Neural progenitor cell (in vitro differentiated cells): ENCODE data around the gene MIA2.
A peak's percentile ranks its signal among the peaks of the same experiment; 100 is the strongest.

Experiments
- CTCF ChIP-seq: fragments of 200-600 bp; sonication (generic); IDR thresholded peaks from 2 replicates; pipeline ENCODE4 v1.5.1; 2017; ENCODE audit warnings: antibody characterized with exemption, mild to moderate bottlenecking
- EZH2 ChIP-seq: fragments of 200-600 bp; sonication (generic); IDR thresholded peaks from 2 replicates; pipeline ENCODE4 v1.6.1; 2017; ENCODE audit warnings: antibody characterized with exemption, mild to moderate bottlenecking, moderate library complexity
- EZH2phosphoT487 ChIP-seq: fragments of 200-600 bp; sonication (generic); IDR thresholded peaks from 2 replicates; pipeline ENCODE4 v1.6.1; 2017; ENCODE audit warnings: antibody characterized with exemption

DNA sequence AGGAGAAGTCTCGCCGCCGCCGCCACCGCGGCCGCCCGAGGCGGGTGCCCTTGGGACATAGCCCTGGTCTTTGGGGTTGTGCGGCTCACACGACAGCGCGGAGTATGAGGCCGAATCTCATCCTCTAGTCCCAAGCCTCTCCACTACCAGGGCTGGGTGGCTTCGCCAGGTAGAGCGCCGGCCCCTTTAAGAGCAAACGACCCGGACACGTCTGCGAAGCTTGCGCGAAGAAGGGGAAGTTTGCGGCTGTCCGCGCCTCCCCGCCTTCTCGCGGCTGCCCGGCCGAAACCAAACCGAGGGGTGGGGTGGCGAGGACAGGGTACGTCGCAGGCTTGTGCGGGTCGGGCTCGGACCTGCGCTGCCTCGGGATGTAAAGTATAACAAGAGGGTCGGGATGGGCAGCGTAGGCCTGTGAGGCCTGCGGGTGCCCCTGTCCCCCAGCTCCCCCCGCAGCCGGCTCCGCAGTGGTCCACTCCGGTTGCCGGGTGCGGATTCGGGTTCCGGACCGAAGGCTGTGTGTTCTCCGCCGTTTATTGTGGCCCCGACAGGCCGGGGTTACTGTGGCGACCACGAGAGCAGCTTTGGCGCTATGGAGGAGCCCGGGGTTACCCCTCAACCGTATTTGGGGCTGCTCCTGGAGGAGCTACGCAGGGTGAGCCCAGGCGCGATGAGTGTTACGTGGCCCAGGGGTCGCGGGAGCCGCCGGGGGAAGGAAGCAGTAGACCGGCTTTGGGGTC is 33.3 kb downstream of the MIA2 start:
- no peak for TF ChIP-seq CTCF
- peak; percentile 10 for TF ChIP-seq EZH2phosphoT487
- no peak for TF ChIP-seq EZH2
